Stimulated activated CD8-positive, alpha-beta memory T cell treated with anti-CD3 and anti-CD28 coated beads, Interleukin-15, amount 100 ng/mL, for 48 hours (primary cell): ENCODE results near the gene PDZK1.
"Not testable (repeated sequence)": the region's sequence is repeated elsewhere in the genome, so short reads cannot be mapped to it uniquely, and the experiment has no call there.

Source experiments
- DNase-seq, 2 donors: peaks; one replicate each; pipeline ENCODE4 v3.0.0-alpha.2; 2020; ENCODE audit warnings: low read depth in 2 of 2

PDZK1 gene

GRCh38 chr1:145656245-145656943 lies 50.8 kb downstream of the PDZK1 start:
- DNase-seq: not testable (repeated sequence)

GRCh38 chr1:145643990-145644389 lies 63.2 kb downstream of the PDZK1 start:
- DNase-seq: not testable (repeated sequence)

GRCh38 chr1:145641886-145642285 lies 65.3 kb downstream of the PDZK1 start:
- DNase-seq: not testable (repeated sequence)

- not testable (repeated sequence) for DNase-seq
Observed at GRCh38 chr1:145636237-145636636, 70.9 kb downstream of the PDZK1 start.

- DNase-seq: not testable (repeated sequence)
Observed at GRCh38 chr1:145622177-145622576, 85.0 kb downstream of the PDZK1 start.
